ENCODE data around the gene SLIT3.

The SLIT3 gene

GRCh38 chr5:168693883-168694282 is 607.1 kb downstream of the SLIT3 start:
- no peak overlapping the region for H3K27ac ChIP-seq (ENCODE audit: low read depth in 2 of 2, low read length in 2 of 2)
- no peaks in the 10 kb centered on the region for H3K4me1 ChIP-seq (ENCODE audit: control insufficient read depth in 2 of 2, insufficient read depth in 2 of 2, low read length in 2 of 2)
- H3K4me3 ChIP-seq (ENCODE audit: low read length in 2 of 2) = no peak overlapping the region
- no peaks in the 10 kb centered on the region for H3K9me3 ChIP-seq (ENCODE audit: control insufficient read depth in 2 of 2, low read length in 2 of 2)
- no peaks in the 10 kb centered on the region for H3K27me3 ChIP-seq (ENCODE audit: control insufficient read depth in 2 of 2, insufficient read depth in 2 of 2, low read length in 2 of 2)
- H3K36me3 ChIP-seq (ENCODE audit: control insufficient read depth in 2 of 2, insufficient read depth in 2 of 2, low read length in 2 of 2) = no peaks in the 10 kb centered on the region
- no peak overlapping the region for H3K9ac ChIP-seq (ENCODE audit: low read depth in 1 of 2, low read length in 2 of 2)

- no peaks in the 10 kb centered on the region for H3K9me3 ChIP-seq (ENCODE audit: control insufficient read depth in 2 of 2, low read length in 2 of 2)
- H3K27ac ChIP-seq (ENCODE audit: low read depth in 2 of 2, low read length in 2 of 2) = no peak overlapping the region
- no peak overlapping the region for H3K4me3 ChIP-seq (ENCODE audit: low read length in 2 of 2)
- no peak overlapping the region for H3K9ac ChIP-seq (ENCODE audit: low read depth in 1 of 2, low read length in 2 of 2)
- no peaks in the 10 kb centered on the region for H3K27me3 ChIP-seq (ENCODE audit: control insufficient read depth in 2 of 2, insufficient read depth in 2 of 2, low read length in 2 of 2)
- no peaks in the 10 kb centered on the region for H3K4me1 ChIP-seq (ENCODE audit: control insufficient read depth in 2 of 2, insufficient read depth in 2 of 2, low read length in 2 of 2)
- H3K36me3 ChIP-seq (ENCODE audit: control insufficient read depth in 2 of 2, insufficient read depth in 2 of 2, low read length in 2 of 2) = no peaks in the 10 kb centered on the region
Observed at GRCh38 chr5:168693297-168693696, 607.6 kb downstream of the SLIT3 start.

- no peaks in the 10 kb centered on the region for H3K36me3 ChIP-seq (ENCODE audit: control insufficient read depth in 2 of 2, insufficient read depth in 2 of 2, low read length in 2 of 2)
- no peaks in the 10 kb centered on the region for H3K9me3 ChIP-seq (ENCODE audit: control insufficient read depth in 2 of 2, low read length in 2 of 2)
- no peak overlapping the region for H3K9ac ChIP-seq (ENCODE audit: low read depth in 1 of 2, low read length in 2 of 2)
- H3K27me3 ChIP-seq (ENCODE audit: control insufficient read depth in 2 of 2, insufficient read depth in 2 of 2, low read length in 2 of 2) = no peaks in the 10 kb centered on the region
- H3K4me1 ChIP-seq (ENCODE audit: control insufficient read depth in 2 of 2, insufficient read depth in 2 of 2, low read length in 2 of 2) = no peaks in the 10 kb centered on the region
- no peak overlapping the region for H3K27ac ChIP-seq (ENCODE audit: low read depth in 2 of 2, low read length in 2 of 2)
- H3K4me3 ChIP-seq (ENCODE audit: low read length in 2 of 2) = no peak overlapping the region
Observed at GRCh38 chr5:168691891-168692290, 609.0 kb downstream of the SLIT3 start.

GRCh38 chr5:168689260-168689659 is 611.7 kb downstream of the SLIT3 start:
- no peak overlapping the region for H3K9ac ChIP-seq (ENCODE audit: low read depth in 1 of 2, low read length in 2 of 2)
- no peak overlapping the region for H3K27ac ChIP-seq (ENCODE audit: low read depth in 2 of 2, low read length in 2 of 2)
- H3K4me1 ChIP-seq (ENCODE audit: control insufficient read depth in 2 of 2, insufficient read depth in 2 of 2, low read length in 2 of 2) = no peaks in the 10 kb centered on the region
- H3K36me3 ChIP-seq (ENCODE audit: control insufficient read depth in 2 of 2, insufficient read depth in 2 of 2, low read length in 2 of 2) = no peaks in the 10 kb centered on the region
- no peaks in the 10 kb centered on the region for H3K9me3 ChIP-seq (ENCODE audit: control insufficient read depth in 2 of 2, low read length in 2 of 2)
- no peak overlapping the region for H3K4me3 ChIP-seq (ENCODE audit: low read length in 2 of 2)
- H3K27me3 ChIP-seq (ENCODE audit: control insufficient read depth in 2 of 2, insufficient read depth in 2 of 2, low read length in 2 of 2) = no peaks in the 10 kb centered on the region

- no peaks in the 10 kb centered on the region for H3K36me3 ChIP-seq (ENCODE audit: control insufficient read depth in 2 of 2, insufficient read depth in 2 of 2, low read length in 2 of 2)
- no peaks in the 10 kb centered on the region for H3K9me3 ChIP-seq (ENCODE audit: control insufficient read depth in 2 of 2, low read length in 2 of 2)
- no peak overlapping the region for H3K4me3 ChIP-seq (ENCODE audit: low read length in 2 of 2)
- peaks cover 4 to 8% of the 10 kb centered on the region in 2 donors for H3K4me1 ChIP-seq (ENCODE audit: control insufficient read depth in 2 of 2, insufficient read depth in 2 of 2, low read length in 2 of 2)
- no peaks in the 10 kb centered on the region for H3K27me3 ChIP-seq (ENCODE audit: control insufficient read depth in 2 of 2, insufficient read depth in 2 of 2, low read length in 2 of 2)
- no peak overlapping the region for H3K27ac ChIP-seq (ENCODE audit: low read depth in 2 of 2, low read length in 2 of 2)
- no peak overlapping the region for H3K9ac ChIP-seq (ENCODE audit: low read depth in 1 of 2, low read length in 2 of 2)
Observed at GRCh38 chr5:168686837-168687236, 614.1 kb downstream of the SLIT3 start.

GRCh38 chr5:168685566-168685965 is 615.4 kb downstream of the SLIT3 start:
- H3K4me1 ChIP-seq (ENCODE audit: control insufficient read depth in 2 of 2, insufficient read depth in 2 of 2, low read length in 2 of 2) = peaks cover 4 to 14% of the 10 kb centered on the region in 2 donors
- no peak overlapping the region for H3K4me3 ChIP-seq (ENCODE audit: low read length in 2 of 2)
- no peak overlapping the region for H3K9ac ChIP-seq (ENCODE audit: low read depth in 1 of 2, low read length in 2 of 2)
- H3K36me3 ChIP-seq (ENCODE audit: control insufficient read depth in 2 of 2, insufficient read depth in 2 of 2, low read length in 2 of 2) = no peaks in the 10 kb centered on the region
- no peaks in the 10 kb centered on the region for H3K27me3 ChIP-seq (ENCODE audit: control insufficient read depth in 2 of 2, insufficient read depth in 2 of 2, low read length in 2 of 2)
- H3K27ac ChIP-seq (ENCODE audit: low read depth in 2 of 2, low read length in 2 of 2) = no peak overlapping the region
- no peaks in the 10 kb centered on the region for H3K9me3 ChIP-seq (ENCODE audit: control insufficient read depth in 2 of 2, low read length in 2 of 2)

- H3K4me3 ChIP-seq (ENCODE audit: low read length in 2 of 2) = no peak overlapping the region
- H3K27ac ChIP-seq (ENCODE audit: low read depth in 2 of 2, low read length in 2 of 2) = no peak overlapping the region
- H3K36me3 ChIP-seq (ENCODE audit: control insufficient read depth in 2 of 2, insufficient read depth in 2 of 2, low read length in 2 of 2) = no peaks in the 10 kb centered on the region
- H3K9ac ChIP-seq (ENCODE audit: low read depth in 1 of 2, low read length in 2 of 2) = no peak overlapping the region
- H3K9me3 ChIP-seq (ENCODE audit: control insufficient read depth in 2 of 2, low read length in 2 of 2) = no peaks in the 10 kb centered on the region
- H3K27me3 ChIP-seq (ENCODE audit: control insufficient read depth in 2 of 2, insufficient read depth in 2 of 2, low read length in 2 of 2) = no peaks in the 10 kb centered on the region
- H3K4me1 ChIP-seq (ENCODE audit: control insufficient read depth in 2 of 2, insufficient read depth in 2 of 2, low read length in 2 of 2) = peaks cover 8 to 17% of the 10 kb centered on the region in 2 donors
Observed at GRCh38 chr5:168683927-168684295, 617.0 kb downstream of the SLIT3 start.

GRCh38 chr5:168683247-168683926 is 617.6 kb downstream of the SLIT3 start:
- Histone ChIP-seq H3K4me3 (ENCODE audit: low read length in 2 of 2) (no peak overlapping the region), H3K9me3 (ENCODE audit: control insufficient read depth in 2 of 2, low read length in 2 of 2) (no peaks in the 10 kb centered on the region), H3K36me3 (ENCODE audit: control insufficient read depth in 2 of 2, insufficient read depth in 2 of 2, low read length in 2 of 2) (no peaks in the 10 kb centered on the region), H3K27ac (ENCODE audit: low read depth in 2 of 2, low read length in 2 of 2) (no peak overlapping the region), H3K27me3 (ENCODE audit: control insufficient read depth in 2 of 2, insufficient read depth in 2 of 2, low read length in 2 of 2) (no peaks in the 10 kb centered on the region), H3K9ac (ENCODE audit: low read depth in 1 of 2, low read length in 2 of 2) (no peak overlapping the region), H3K4me1 (ENCODE audit: control insufficient read depth in 2 of 2, insufficient read depth in 2 of 2, low read length in 2 of 2) (peaks cover 8 to 17% of the 10 kb centered on the region in 2 donors)

- Histone ChIP-seq H3K9ac (ENCODE audit: low read depth in 1 of 2, low read length in 2 of 2) (no peak overlapping the region), H3K9me3 (ENCODE audit: control insufficient read depth in 2 of 2, low read length in 2 of 2) (no peaks in the 10 kb centered on the region), H3K4me3 (ENCODE audit: low read length in 2 of 2) (no peak overlapping the region)
Observed at GRCh38 chr5:168681556-168682183, 619.3 kb downstream of the SLIT3 start.

GRCh38 chr5:168680395-168680794 is 620.5 kb downstream of the SLIT3 start:
- H3K9ac ChIP-seq (ENCODE audit: low read depth in 1 of 2, low read length in 2 of 2) = no peak overlapping the region
- no peaks in the 10 kb centered on the region for H3K36me3 ChIP-seq (ENCODE audit: control insufficient read depth in 2 of 2, insufficient read depth in 2 of 2, low read length in 2 of 2)
- H3K4me1 ChIP-seq (ENCODE audit: control insufficient read depth in 2 of 2, insufficient read depth in 2 of 2, low read length in 2 of 2) = peaks cover 12 to 20% of the 10 kb centered on the region in 2 donors
- no peaks in the 10 kb centered on the region for H3K9me3 ChIP-seq (ENCODE audit: control insufficient read depth in 2 of 2, low read length in 2 of 2)
- no peak overlapping the region for H3K27ac ChIP-seq (ENCODE audit: low read depth in 2 of 2, low read length in 2 of 2)
- H3K27me3 ChIP-seq (ENCODE audit: control insufficient read depth in 2 of 2, insufficient read depth in 2 of 2, low read length in 2 of 2) = no peaks in the 10 kb centered on the region
- no peak overlapping the region for H3K4me3 ChIP-seq (ENCODE audit: low read length in 2 of 2)

More at GRCh38 chr5:168681556-168682183, 619.3 kb downstream of the SLIT3 start:
- Histone ChIP-seq H3K4me1 (ENCODE audit: control insufficient read depth in 2 of 2, insufficient read depth in 2 of 2, low read length in 2 of 2) (peaks cover 11 to 19% of the 10 kb centered on the region in 2 donors), H3K27me3 (ENCODE audit: control insufficient read depth in 2 of 2, insufficient read depth in 2 of 2, low read length in 2 of 2) (no peaks in the 10 kb centered on the region), H3K36me3 (ENCODE audit: control insufficient read depth in 2 of 2, insufficient read depth in 2 of 2, low read length in 2 of 2) (no peaks in the 10 kb centered on the region), H3K27ac (ENCODE audit: low read depth in 2 of 2, low read length in 2 of 2) (no peak overlapping the region)
